ENCODE measurements around the gene LY6G5B. TPM values are rescaled to one million over a fixed set of nuclear protein-coding genes. Genes with fewer than 3 reads are reported as not detected.

LY6G5B gene
- total RNA-seq, 6 experiments from 2014 or later: 0.98 to 5.7 (median 2.6) TPM

- WGBS (ENCODE audit: insufficient coverage, low coverage, low lambda C conversion rate, missing lambda C conversion rate): 54% methylated on average over 2 of the region's 4 CpGs
- DNase-seq: no peak
- Histone ChIP-seq H3K36me3 (peaks cover 0 to under 1% (median 0%) of the 10 kb centered on the region in 4 donors), H3K4me1 (no peaks in the 10 kb centered on the region), H3K4me3 (no peak within 1 kb of the TSS), H3K9me3 (no peaks in the 10 kb centered on the region), H3K27ac (no peak within 1 kb of the TSS), H3K27me3 (no peaks in the 10 kb centered on the region)
- no peak for ATAC-seq
- intact Hi-C loops (cut with DNase I): no loop called here
- TF ChIP-seq POLR2A (IDR thresholded peaks at IDR 0.05): no peak
- no peak for TF ChIP-seq CTCF (IDR thresholded peaks at IDR 0.05)
Measured at GRCh38 chr6:31721351-31722020, 51.7 kb downstream of the LY6G5B start, which contains the start of gene LY6G6C. LY6G6C (minus strand) TSS chr6:31721746; CDS start chr6:31721679, 67 bp downstream.

GRCh38 chr6:31722173-31722572 lies 52.4 kb downstream of the LY6G5B start:
- no peak for DNase-seq
- WGBS (ENCODE audit: insufficient coverage, low coverage, low lambda C conversion rate, missing lambda C conversion rate): 100% methylated on average over 2 of the region's 3 CpGs

More at GRCh38 chr6:31722173-31722572, 52.4 kb downstream of the LY6G5B start:
- Histone ChIP-seq H3K27me3 (no peaks in the 10 kb centered on the region), H3K27ac (no peak overlapping the region), H3K9me3 (no peaks in the 10 kb centered on the region), H3K4me1 (no peaks in the 10 kb centered on the region), H3K36me3 (peaks cover 0 to 5% (median 0%) of the 10 kb centered on the region in 4 donors), H3K4me3 (no peak overlapping the region)
- TF ChIP-seq POLR2A (IDR thresholded peaks at IDR 0.05): no peak
- TF ChIP-seq CTCF (IDR thresholded peaks at IDR 0.05): no peak
- no peak for ATAC-seq
- intact Hi-C loops (cut with DNase I): no loop called here

Small RNAs within 50 kb of the gene (microRNA-seq; reads per million reads assigned to microRNA genes)
- gene MIR4646 (0.64 to 1.4 reads per million in 2 donors), gene MIR6832 (0 reads per million in 2 donors)

Small RNAs within 50 kb of the gene (small RNA-seq; reads per million reads assigned to genes)
- gene LY6G6D (0 reads per million in 2 experiments), gene MIR4646 (0 reads per million in 2 experiments), gene MIR6832 (0 reads per million in 2 experiments), gene RF00019 (0 reads per million in 2 experiments), gene SNORA38 (4.7 to 13.7 reads per million in 2 experiments)

Other genes starting within 250 kb of the LY6G5B start
- gene MICB, start 171.8 kb upstream of the LY6G5B start, total RNA-seq: 1 to 10 TPM in 4 of 6 experiments, under 1 TPM in 2; 0.48 to 2.0 (median 1.2) TPM
- not detected for gene MCCD1, start 141.0 kb upstream of the LY6G5B start, total RNA-seq
- 100 to 1,000 TPM in 3 of 6 experiments, 10 to 100 TPM in 3; 85.2 to 145 (median 102) TPM for gene DDX39B, start 128.0 kb upstream of the LY6G5B start, total RNA-seq
- under 1 TPM in 3 of 6 experiments, not detected in 3; 0.29 to 0.43 (median 0.42) TPM for gene ATP6V1G2, start 123.4 kb upstream of the LY6G5B start, total RNA-seq
- 10 to 100 TPM in 1 of 6 experiments, 1 to 10 TPM in 5; 7.5 to 10.2 (median 8.3) TPM for gene NFKBIL1, start 122.4 kb upstream of the LY6G5B start, total RNA-seq
- gene LTA, start 97.7 kb upstream of the LY6G5B start, total RNA-seq: under 1 TPM in 1 of 6 experiments, not detected in 5; 0.20 TPM
- 1 to 10 TPM in 1 of 6 experiments, under 1 TPM in 1, not detected in 4; 0.15 to 1.0 TPM for gene TNF, start 94.4 kb upstream of the LY6G5B start, total RNA-seq
- 1 to 10 TPM in 2 of 6 experiments, under 1 TPM in 4; 0.28 to 2.2 (median 0.62) TPM for gene LTB, start 87.6 kb upstream of the LY6G5B start, total RNA-seq
- 10 to 100 TPM in 1 of 6 experiments, 1 to 10 TPM in 5; 1.5 to 21.5 (median 6.7) TPM for gene LST1, start 83.7 kb upstream of the LY6G5B start, total RNA-seq
- under 1 TPM in 3 of 6 experiments, not detected in 3; 0.20 to 0.55 (median 0.46) TPM for gene NCR3, start 77.0 kb upstream of the LY6G5B start, total RNA-seq
- 10 to 100 TPM in 4 of 6 experiments, 1 to 10 TPM in 2; 6.7 to 28.5 (median 13.0) TPM for gene AIF1, start 54.7 kb upstream of the LY6G5B start, total RNA-seq
- 10 to 100 TPM; 34.7 to 59.6 (median 39.4) TPM for gene PRRC2A, start 49.3 kb upstream of the LY6G5B start, total RNA-seq
- gene BAG6, start 17.3 kb upstream of the LY6G5B start, total RNA-seq: 100 to 1,000 TPM; 114 to 196 (median 142) TPM
- gene APOM, start 14.1 kb upstream of the LY6G5B start, total RNA-seq: 100 to 1,000 TPM; 100 to 182 (median 116) TPM
- 1 to 10 TPM; 6.6 to 8.7 (median 7.6) TPM for gene C6orf47, start 9.2 kb upstream of the LY6G5B start, total RNA-seq
- 10 to 100 TPM in 1 of 6 experiments, 1 to 10 TPM in 5; 6.4 to 10.0 (median 8.0) TPM for gene GPANK1, start 5.0 kb upstream of the LY6G5B start, total RNA-seq
- 100 to 1,000 TPM in 2 of 6 experiments, 10 to 100 TPM in 4; 52.5 to 171 (median 64.5) TPM for gene CSNK2B, start 3.9 kb upstream of the LY6G5B start, total RNA-seq
- gene LY6G5C, start 11.1 kb downstream of the LY6G5B start, total RNA-seq: 1 to 10 TPM in 3 of 6 experiments, under 1 TPM in 3; 0.68 to 1.6 (median 1.2) TPM
- gene ABHD16A, start 33.3 kb downstream of the LY6G5B start, total RNA-seq: 10 to 100 TPM; 29.7 to 34.8 (median 31.2) TPM
- not detected for gene LY6G6F, start 36.9 kb downstream of the LY6G5B start, total RNA-seq
- gene LY6G6D, start 45.4 kb downstream of the LY6G5B start, total RNA-seq: not detected
- gene LY6G6C, start 51.8 kb downstream of the LY6G5B start, total RNA-seq: not detected
- gene MPIG6B, start 53.4 kb downstream of the LY6G5B start, total RNA-seq: under 1 TPM in 2 of 6 experiments, not detected in 4; 0.33 to 0.56 TPM
- gene DDAH2, start 59.3 kb downstream of the LY6G5B start, total RNA-seq: 10 to 100 TPM; 16.3 to 27.5 (median 19.1) TPM
- gene CLIC1, start 66.6 kb downstream of the LY6G5B start, total RNA-seq: 100 to 1,000 TPM in 1 of 6 experiments, 10 to 100 TPM in 5; 36.7 to 123 (median 62.0) TPM
- gene MSH5, start 70.0 kb downstream of the LY6G5B start, total RNA-seq: 1 to 10 TPM; 3.2 to 8.5 (median 4.3) TPM
- gene SAPCD1, start 92.7 kb downstream of the LY6G5B start, total RNA-seq: 1 to 10 TPM in 2 of 6 experiments, under 1 TPM in 3, not detected in 1; 0.62 to 1.6 (median 0.90) TPM
- 1 to 10 TPM; 1.2 to 5.2 (median 2.7) TPM for gene VWA7, start 107.4 kb downstream of the LY6G5B start, total RNA-seq
- gene VARS1, start 125.8 kb downstream of the LY6G5B start, total RNA-seq: 10 to 100 TPM; 31.0 to 58.1 (median 41.0) TPM
- gene LSM2, start 137.0 kb downstream of the LY6G5B start, total RNA-seq: 10 to 100 TPM; 11.0 to 26.1 (median 11.6) TPM
- gene HSPA1L, start 145.3 kb downstream of the LY6G5B start, total RNA-seq: 1 to 10 TPM in 1 of 6 experiments, under 1 TPM in 5; 0.37 to 1.2 (median 0.56) TPM
- gene HSPA1A, start 145.6 kb downstream of the LY6G5B start, total RNA-seq: 100 to 1,000 TPM in 2 of 6 experiments, 10 to 100 TPM in 4; 73.2 to 442 (median 80.2) TPM
- 100 to 1,000 TPM in 2 of 6 experiments, 10 to 100 TPM in 4; 41.5 to 144 (median 47.5) TPM for gene HSPA1B, start 157.8 kb downstream of the LY6G5B start, total RNA-seq
- gene NEU1, start 192.8 kb downstream of the LY6G5B start, total RNA-seq: 10 to 100 TPM; 20.3 to 44.8 (median 34.1) TPM
- gene SLC44A4, start 209.0 kb downstream of the LY6G5B start, total RNA-seq: under 1 TPM in 2 of 6 experiments, not detected in 4; 0.09 to 0.25 TPM
- gene EHMT2, start 227.7 kb downstream of the LY6G5B start, total RNA-seq: 10 to 100 TPM; 10.7 to 20.1 (median 13.3) TPM
- under 1 TPM in 5 of 6 experiments, not detected in 1; 0.25 to 0.82 (median 0.51) TPM for gene ZBTB12, start 232.1 kb downstream of the LY6G5B start, total RNA-seq

Measured in right lobe of liver (tissue), 6 donors.